Measurements from ENCODE around the gene SMIM27. TPM values are rescaled to one million over a fixed set of nuclear protein-coding genes. Genes with fewer than 3 reads are reported as not detected.

SMIM27 gene
- total and polyA plus RNA-seq, 12 donors, result 2.6 to 34.3 (median 17.6) TPM

- H3K4me1 ChIP-seq (replicated peaks in 1 of 2), result peaks cover 5 to 28% of the 10 kb centered on the region in 2 donors
- H3K27me3 ChIP-seq, result no peaks in the 10 kb centered on the region
- no peaks in the 10 kb centered on the region for H3K36me3 ChIP-seq (replicated peaks in 1 of 2)
- H3K4me3 ChIP-seq, result no peak overlapping the region
- intact Hi-C loops (cut with DNase I), result no loop called here
- DNase-seq, result no peak
- TF ChIP-seq, protein P1, sequence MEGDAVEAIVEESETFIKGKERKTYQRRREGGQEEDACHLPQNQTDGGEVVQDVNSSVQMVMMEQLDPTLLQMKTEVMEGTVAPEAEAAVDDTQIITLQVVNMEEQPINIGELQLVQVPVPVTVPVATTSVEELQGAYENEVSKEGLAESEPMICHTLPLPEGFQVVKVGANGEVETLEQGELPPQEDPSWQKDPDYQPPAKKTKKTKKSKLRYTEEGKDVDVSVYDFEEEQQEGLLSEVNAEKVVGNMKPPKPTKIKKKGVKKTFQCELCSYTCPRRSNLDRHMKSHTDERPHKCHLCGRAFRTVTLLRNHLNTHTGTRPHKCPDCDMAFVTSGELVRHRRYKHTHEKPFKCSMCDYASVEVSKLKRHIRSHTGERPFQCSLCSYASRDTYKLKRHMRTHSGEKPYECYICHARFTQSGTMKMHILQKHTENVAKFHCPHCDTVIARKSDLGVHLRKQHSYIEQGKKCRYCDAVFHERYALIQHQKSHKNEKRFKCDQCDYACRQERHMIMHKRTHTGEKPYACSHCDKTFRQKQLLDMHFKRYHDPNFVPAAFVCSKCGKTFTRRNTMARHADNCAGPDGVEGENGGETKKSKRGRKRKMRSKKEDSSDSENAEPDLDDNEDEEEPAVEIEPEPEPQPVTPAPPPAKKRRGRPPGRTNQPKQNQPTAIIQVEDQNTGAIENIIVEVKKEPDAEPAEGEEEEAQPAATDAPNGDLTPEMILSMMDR (IDR thresholded peaks at IDR 0.05), result no peak
- no peak for TF ChIP-seq POLR2A (IDR thresholded peaks at IDR 0.05)
- no peak overlapping the region for H3K27ac ChIP-seq
- no peaks in the 10 kb centered on the region for H3K9me3 ChIP-seq (replicated peaks in 1 of 3)
Observed at GRCh38 chr9:32554591-32554990, 2.5 kb downstream of the SMIM27 start.

GRCh38 chr9:32558408-32558934 is 6.3 kb downstream of the SMIM27 start:
- H3K27me3 ChIP-seq, result no peaks in the 10 kb centered on the region
- H3K4me1 ChIP-seq (replicated peaks in 1 of 2), result peaks cover 5 to 13% of the 10 kb centered on the region in 2 donors
- WGBS, 4 donors, result 23 to 29% (median 28%) methylated on average over 3 of the region's 3 CpGs
- no peak for DNase-seq
- peak overlapping the region in 1 of 5 donors; percentile 15 for H3K27ac ChIP-seq
- no peak for TF ChIP-seq POLR2A (IDR thresholded peaks at IDR 0.05)
- TF ChIP-seq, protein P1 (IDR thresholded peaks at IDR 0.05), result no peak
- H3K9me3 ChIP-seq (replicated peaks in 1 of 3), result no peaks in the 10 kb centered on the region
- no peaks in the 10 kb centered on the region for H3K36me3 ChIP-seq (replicated peaks in 1 of 2)
- intact Hi-C loops (cut with DNase I), result no loop called here
- no peak overlapping the region for H3K4me3 ChIP-seq

GRCh38 chr9:32565967-32566366 is 13.8 kb downstream of the SMIM27 start:
- Histone ChIP-seq H3K27ac (no peak overlapping the region), H3K9me3 (replicated peaks in 1 of 3) (no peaks in the 10 kb centered on the region), H3K4me1 (replicated peaks in 1 of 2) (peaks cover 0 to 9% of the 10 kb centered on the region in 2 donors), H3K36me3 (replicated peaks in 1 of 2) (peaks cover 0 to 33% of the 10 kb centered on the region in 2 donors), H3K27me3 (no peaks in the 10 kb centered on the region), H3K4me3 (no peak overlapping the region)
- intact Hi-C loops (cut with DNase I), result no loop called here
- no peak for TF ChIP-seq POLR2A (IDR thresholded peaks at IDR 0.05)
- TF ChIP-seq, protein P1 (IDR thresholded peaks at IDR 0.05), result no peak
- DNase-seq, result no peak
- WGBS, 4 donors, result 89 to 96% (median 93%) methylated on average over 6 of the region's 6 CpGs

GRCh38 chr9:32566770-32567169 is 14.6 kb downstream of the SMIM27 start:
- DNase-seq, result no peak
- H3K27me3 ChIP-seq, result no peaks in the 10 kb centered on the region
- H3K4me1 ChIP-seq (replicated peaks in 1 of 2), result peaks cover 4 to 17% of the 10 kb centered on the region in 2 donors
- no peak overlapping the region for H3K4me3 ChIP-seq
- H3K36me3 ChIP-seq (replicated peaks in 1 of 2), result peaks cover 0 to 33% of the 10 kb centered on the region in 2 donors
- intact Hi-C loops (cut with DNase I), result no loop called here
- TF ChIP-seq POLR2A (IDR thresholded peaks at IDR 0.05), result no peak
- TF ChIP-seq, protein P1 (IDR thresholded peaks at IDR 0.05), result no peak
- H3K27ac ChIP-seq, result no peak overlapping the region
- H3K9me3 ChIP-seq (replicated peaks in 1 of 3), result no peaks in the 10 kb centered on the region
- WGBS, 4 donors, result 94 to 97% (median 96%) methylated on average over 10 to 26 of the region's 26 CpGs
